ENCODE measurements around the gene SMIM14. TPM values are rescaled to one million over a fixed set of nuclear protein-coding genes. Genes with fewer than 3 reads are reported as not detected.
A peak's percentile ranks its signal among the peaks of the same experiment; 100 is the strongest.
"Not testable (repeated sequence)": the region's sequence is repeated elsewhere in the genome, so short reads cannot be mapped to it uniquely, and the experiment has no call there.

SMIM14 gene
- polyA plus RNA-seq, 6 donors from 2014 or later = 236 to 487 (median 451) TPM

DNA sequence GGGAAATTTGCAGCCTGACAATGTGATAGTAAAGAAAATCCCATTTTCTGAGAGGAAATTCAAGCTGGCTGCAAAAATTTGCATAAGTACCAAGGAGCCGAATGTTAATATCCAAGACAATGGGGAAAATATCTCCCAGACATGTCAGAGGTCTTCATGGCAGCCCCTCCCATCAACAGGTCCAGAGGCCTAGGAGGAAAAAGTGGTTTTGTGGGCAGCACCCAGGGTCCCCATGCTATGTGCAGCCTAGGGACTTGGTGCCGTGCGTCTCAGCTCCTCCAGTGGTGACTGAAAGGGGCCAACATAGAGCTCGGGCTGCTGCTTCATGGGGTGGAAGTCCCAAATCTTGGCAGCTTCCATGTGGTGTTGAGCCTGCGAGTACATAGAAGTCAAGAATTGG lies 105.1 kb downstream of the SMIM14 start:
- peak overlapping the region in 1 of 8 donors; percentile 29 for H3K4me3 Mint-ChIP-seq

DNA sequence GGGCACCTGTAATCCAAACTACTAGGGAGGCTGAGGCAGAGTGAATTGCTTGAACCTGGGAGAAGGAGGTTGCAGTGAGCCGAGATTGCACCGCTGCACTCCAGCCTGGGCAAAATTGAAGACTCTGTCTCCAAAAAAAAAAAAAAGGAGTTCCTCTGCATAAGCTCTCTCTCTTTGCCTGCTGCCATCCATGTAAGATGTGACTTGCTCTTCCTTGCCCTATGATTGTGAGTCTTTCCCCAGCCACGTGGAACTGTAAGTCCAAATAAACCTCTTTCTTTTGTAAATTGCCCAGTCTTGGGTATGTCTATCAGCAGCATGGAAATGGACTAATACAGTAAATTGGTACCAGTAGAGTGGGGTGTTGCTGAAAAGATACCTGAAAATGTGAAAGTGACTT lies 106.4 kb downstream of the SMIM14 start:
- Mint-ChIP-seq H3K27ac (peak overlapping the region in 1 of 6 donors; percentile 68), H3K4me3 (peak overlapping the region in 1 of 8 donors; percentile 34)
- not testable (repeated sequence) for ATAC-seq (ENCODE audit: low read depth in 2 of 2)

More for the DNA sequence above, 105.1 kb downstream of the SMIM14 start:
- peaks cover 14 to 22% (median 16%) of the 10 kb centered on the region in 7 donors for H3K9me3 Mint-ChIP-seq
- no peak overlapping the region for H3K27ac Mint-ChIP-seq
- peaks cover 20 to 24% of the 10 kb centered on the region in 2 donors for H3K36me3 Mint-ChIP-seq
- ATAC-seq (ENCODE audit: low read depth in 2 of 2) (no peak), DNase-seq (no peak)
- no peaks in the 10 kb centered on the region for H3K27me3 Mint-ChIP-seq
- peaks cover 5 to 6% (median 6%) of the 10 kb centered on the region in 3 donors for H3K4me1 Mint-ChIP-seq

GRCh38 chr4:39530682-39531081 lies 108.0 kb downstream of the SMIM14 start:
- Mint-ChIP-seq H3K9me3 (peaks cover 14 to 22% (median 16%) of the 10 kb centered on the region in 7 donors), H3K4me3 (peak overlapping the region in 3 of 8 donors; percentile 65 to 79 (median 70)), H3K36me3 (peaks cover 20 to 24% of the 10 kb centered on the region in 2 donors), H3K4me1 (peaks cover 14 to 25% (median 24%) of the 10 kb centered on the region in 3 donors), H3K27me3 (no peaks in the 10 kb centered on the region), H3K27ac (peak overlapping the region in 1 of 6 donors; percentile 33)
- no peak for ATAC-seq (ENCODE audit: low read depth in 2 of 2)
- DNase-seq = no peak

More for the DNA sequence above, 106.4 kb downstream of the SMIM14 start:
- H3K27me3 Mint-ChIP-seq, DNase-seq: not testable (repeated sequence)
- Mint-ChIP-seq H3K9me3 (peaks cover 14 to 22% (median 16%) of the 10 kb centered on the region in 7 donors), H3K4me1 (peaks cover 5 to 13% (median 12%) of the 10 kb centered on the region in 3 donors), H3K36me3 (peaks cover 20 to 24% of the 10 kb centered on the region in 2 donors)

DNA sequence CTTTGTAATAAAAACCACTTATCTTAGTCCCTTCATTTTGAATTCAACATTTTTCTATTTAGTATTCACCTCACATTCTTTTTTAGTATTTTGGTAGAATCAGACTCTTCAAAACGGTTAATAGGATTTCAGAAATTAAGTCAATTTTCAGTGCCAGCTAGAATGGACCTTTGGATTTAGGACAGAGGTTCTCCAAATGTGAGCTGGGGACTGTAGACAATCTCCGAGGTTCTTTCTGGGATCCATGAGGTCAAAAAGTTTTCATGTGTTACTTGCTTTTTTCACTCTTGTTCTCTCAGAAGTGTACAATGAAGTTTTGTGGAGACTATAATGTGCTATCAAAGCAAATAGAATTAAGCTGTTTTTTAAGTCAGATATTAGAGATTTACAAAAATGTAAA lies 109.1 kb downstream of the SMIM14 start:
- Mint-ChIP-seq H3K9me3 (peaks cover 14 to 22% (median 16%) of the 10 kb centered on the region in 7 donors), H3K4me1 (peaks cover 17 to 31% (median 25%) of the 10 kb centered on the region in 3 donors), H3K27me3 (no peaks in the 10 kb centered on the region), H3K4me3 (peak overlapping the region in 5 of 8 donors; percentile 15 to 98 (median 33)), H3K36me3 (peaks cover 20 to 24% of the 10 kb centered on the region in 2 donors), H3K27ac (no peak overlapping the region)
- ATAC-seq (ENCODE audit: low read depth in 2 of 2) = no peak
- DNase-seq = no peak

GRCh38 chr4:39528061-39528465 lies 110.6 kb downstream of the SMIM14 start:
- Mint-ChIP-seq H3K4me3 (peak overlapping the region; percentile 96 to 99 (median 98)), H3K4me1 (peaks cover 17 to 32% (median 21%) of the 10 kb centered on the region in 3 donors), H3K27me3 (no peaks in the 10 kb centered on the region), H3K27ac (peak overlapping the region; percentile 81 to 94 (median 88)), H3K9me3 (peaks cover 13 to 22% (median 16%) of the 10 kb centered on the region in 7 donors), H3K36me3 (peaks cover 20 to 24% of the 10 kb centered on the region in 2 donors)
- DNase-seq (no peak), ATAC-seq (ENCODE audit: low read depth in 2 of 2) (no peak)

DNA sequence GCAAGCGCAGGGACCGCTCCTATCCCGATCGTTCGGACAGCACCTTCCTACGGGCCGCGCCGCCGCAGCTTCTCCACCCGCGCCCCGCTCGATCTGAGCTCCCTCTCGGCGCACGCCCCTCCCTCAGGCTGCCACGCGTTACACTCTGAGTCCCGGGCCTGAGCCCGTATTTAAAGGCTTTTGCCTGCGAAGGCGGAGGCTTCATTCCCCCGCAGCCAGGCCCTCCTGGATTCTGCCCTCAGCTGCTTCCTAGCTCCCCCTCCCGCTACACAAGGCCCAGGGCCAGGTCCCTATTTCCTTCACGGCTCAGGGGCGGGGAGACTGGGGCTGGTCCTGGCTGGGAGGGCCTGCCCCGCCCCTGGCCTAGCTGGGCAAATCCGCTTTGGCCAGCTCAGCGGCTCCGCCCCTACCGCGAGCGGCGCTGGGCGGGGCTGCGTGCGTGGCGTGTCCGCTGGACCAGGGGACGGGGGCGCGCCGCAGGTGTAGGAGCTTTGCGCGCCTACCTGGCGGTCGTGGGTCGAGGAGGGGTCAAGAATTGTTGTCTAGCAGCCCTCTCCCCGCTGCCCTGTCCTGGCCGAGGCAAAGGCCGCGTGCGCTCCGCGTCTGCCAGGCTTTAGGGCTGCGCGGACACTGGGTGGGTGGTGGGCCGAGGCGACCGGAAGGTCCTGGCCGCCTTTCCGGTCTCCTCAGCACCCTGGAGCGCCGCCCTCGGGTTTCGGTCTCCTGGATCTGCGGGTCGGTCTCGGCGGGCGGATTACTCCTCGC lies 111.2 kb downstream of the SMIM14 start, which contains the start of gene UGDH:
Gene UGDH (minus strand): TSS at position 144 of the 765 bp plus-strand sequence. CDS start 5,927 bp downstream, outside the sequence.
- ATAC-seq (ENCODE audit: low read depth in 2 of 2) = peak; percentile 97 to 98

GRCh38 chr4:39526765-39527295 lies 111.8 kb downstream of the SMIM14 start:
- peaks cover 7 to 11% (median 9%) of the 10 kb centered on the region in 7 donors for H3K9me3 Mint-ChIP-seq
- H3K27me3 Mint-ChIP-seq = no peaks in the 10 kb centered on the region
- H3K36me3 Mint-ChIP-seq = peaks cover 9 to 13% of the 10 kb centered on the region in 2 donors
- peak; percentile 8 for ATAC-seq (ENCODE audit: low read depth in 2 of 2)
- peak overlapping the region; percentile 90 to 98 (median 95) for H3K27ac Mint-ChIP-seq
- peak overlapping the region; percentile 96 to 99 (median 98) for H3K4me3 Mint-ChIP-seq
- H3K4me1 Mint-ChIP-seq = peaks cover 12 to 34% (median 21%) of the 10 kb centered on the region in 3 donors
- DNase-seq = no peak

More for the DNA sequence above, 111.2 kb downstream of the SMIM14 start, which contains the start of gene UGDH:
- peak within 1 kb of the TSS; percentile 96 to 99 (median 98) for H3K4me3 Mint-ChIP-seq
- H3K27me3 Mint-ChIP-seq = no peaks in the 10 kb centered on the region
- peaks cover 14 to 34% (median 21%) of the 10 kb centered on the region in 3 donors for H3K4me1 Mint-ChIP-seq
- peak; percentile 91 for DNase-seq
- peaks cover 10 to 18% (median 14%) of the 10 kb centered on the region in 7 donors for H3K9me3 Mint-ChIP-seq
- H3K27ac Mint-ChIP-seq = peak within 1 kb of the TSS; percentile 94 to 98 (median 98)
- peaks cover 16 to 19% of the 10 kb centered on the region in 2 donors for H3K36me3 Mint-ChIP-seq

DNA sequence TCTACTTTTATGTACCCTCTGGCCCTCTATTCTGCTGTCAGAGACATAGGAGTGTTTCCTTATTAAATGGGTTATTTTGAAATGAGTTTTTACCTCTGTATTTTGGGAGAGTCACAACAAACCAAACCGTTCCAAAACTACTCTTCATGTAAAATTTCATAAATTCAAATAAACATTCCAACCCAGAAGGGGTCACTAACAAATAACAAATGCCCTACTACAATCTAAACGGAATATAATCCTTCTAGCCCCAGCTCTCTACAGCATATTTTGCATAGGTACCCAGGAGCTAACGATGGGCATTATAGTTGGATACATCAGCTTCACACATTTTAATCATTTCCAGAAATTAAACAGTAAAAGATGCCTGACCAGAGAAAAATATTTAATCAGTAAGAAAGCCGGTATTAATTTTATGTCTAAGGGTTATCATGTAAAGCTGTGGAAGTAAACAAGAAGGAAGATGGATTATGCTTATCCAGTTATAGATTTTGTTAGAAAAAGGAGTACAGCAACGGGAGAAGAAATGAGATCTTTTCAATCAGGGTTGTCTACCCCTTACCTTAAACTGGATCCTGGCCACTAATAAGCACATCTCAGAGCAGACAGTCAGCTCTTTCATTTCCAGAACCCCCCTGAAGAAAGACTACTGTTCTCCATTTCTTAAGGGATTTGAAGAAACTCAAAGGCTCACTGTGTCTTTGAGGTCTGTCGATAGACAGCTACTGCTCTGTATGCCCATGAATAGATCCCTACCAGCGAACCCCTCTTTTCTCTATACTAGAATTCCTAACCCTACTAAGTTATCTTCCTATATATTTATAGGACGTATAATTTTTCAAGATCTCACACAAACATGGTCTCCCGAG lies 112.6 kb downstream of the SMIM14 start:
- H3K27ac Mint-ChIP-seq = peak overlapping the region; percentile 90 to 98 (median 95)
- H3K9me3 Mint-ChIP-seq = peaks cover 3 to 5% (median 4%) of the 10 kb centered on the region in 7 donors
- DNase-seq (no peak), ATAC-seq (ENCODE audit: low read depth in 2 of 2) (no peak)
- peak overlapping the region; percentile 96 to 99 (median 98) for H3K4me3 Mint-ChIP-seq
- H3K27me3 Mint-ChIP-seq = no peaks in the 10 kb centered on the region
- peaks cover 4 to 5% of the 10 kb centered on the region in 2 donors for H3K36me3 Mint-ChIP-seq
- peaks cover 12 to 34% (median 21%) of the 10 kb centered on the region in 3 donors for H3K4me1 Mint-ChIP-seq

GRCh38 chr4:39524161-39524957 lies 114.3 kb downstream of the SMIM14 start:
- Mint-ChIP-seq H3K27ac (peak overlapping the region in 1 of 6 donors; percentile 7), H3K9me3 (no peaks in the 10 kb centered on the region), H3K27me3 (no peaks in the 10 kb centered on the region), H3K36me3 (no peaks in the 10 kb centered on the region), H3K4me3 (peak overlapping the region in 2 of 8 donors; percentile 35 to 49), H3K4me1 (peaks cover 12 to 34% (median 21%) of the 10 kb centered on the region in 3 donors)
- DNase-seq (no peak), ATAC-seq (ENCODE audit: low read depth in 2 of 2) (no peak)

GRCh38 chr4:39522068-39522467 lies 116.6 kb downstream of the SMIM14 start:
- peaks cover 12 to 20% (median 14%) of the 10 kb centered on the region in 3 donors for H3K4me1 Mint-ChIP-seq
- H3K4me3 Mint-ChIP-seq = no peak overlapping the region
- no peaks in the 10 kb centered on the region for H3K36me3 Mint-ChIP-seq
- no peak overlapping the region for H3K27ac Mint-ChIP-seq
- H3K9me3 Mint-ChIP-seq = no peaks in the 10 kb centered on the region
- DNase-seq (no peak), ATAC-seq (ENCODE audit: low read depth in 2 of 2) (no peak)
- H3K27me3 Mint-ChIP-seq = no peaks in the 10 kb centered on the region

- DNase-seq = no peak
- no peaks in the 10 kb centered on the region for H3K9me3 Mint-ChIP-seq
- H3K27ac Mint-ChIP-seq = peak overlapping the region in 1 of 6 donors; percentile 51
- H3K4me3 Mint-ChIP-seq = no peak overlapping the region
- ATAC-seq (ENCODE audit: low read depth in 2 of 2) = no peak
- H3K36me3 Mint-ChIP-seq = no peaks in the 10 kb centered on the region
- no peaks in the 10 kb centered on the region for H3K27me3 Mint-ChIP-seq
- H3K4me1 Mint-ChIP-seq = peaks cover 9 to 16% (median 9%) of the 10 kb centered on the region in 3 donors
These were observed 117.3 kb downstream of the SMIM14 start for GRCh38 chr4:39521253-39521919.
